ENCODE results near the gene MS4A12. TPM values are rescaled to one million over a fixed set of nuclear protein-coding genes. Genes with fewer than 3 reads are reported as not detected.
A peak's percentile ranks its signal among the peaks of the same experiment; 100 is the strongest.

The MS4A12 gene
- total and polyA plus RNA-seq, 9 of the 15 experiments (the other 6 are each of a cell fraction or from before 2014, with no cell fraction given) = not detected

GRCh38 chr11:60544077-60544476 lies 51.5 kb downstream of the MS4A12 start:
- Histone ChIP-seq H3K27me3 (ENCODE audit: control insufficient read depth in 2 of 2, insufficient read depth in 2 of 2, low read length in 2 of 2) (no peaks in the 10 kb centered on the region), H3K4me2 (ENCODE audit: insufficient read depth, low read length) (no peak overlapping the region), H2AFZ (ENCODE audit: low read depth, low read length) (no peak overlapping the region), H3K4me3 (no peak overlapping the region), H3K36me3 (ENCODE audit: control insufficient read depth, insufficient read depth, low read length) (no peaks in the 10 kb centered on the region), H3K79me2 (ENCODE audit: control insufficient read depth, insufficient read depth, low read length) (no peaks in the 10 kb centered on the region), H3K4me1 (replicated peaks in 1 of 2; ENCODE audit: control insufficient read depth in 2 of 2, insufficient read depth in 2 of 2, low read length in 2 of 2) (no peaks in the 10 kb centered on the region), H4K20me1 (replicated peaks; ENCODE audit: control insufficient read depth, insufficient read depth, low read length) (no peaks in the 10 kb centered on the region), H3K9me3 (replicated peaks; ENCODE audit: control insufficient read depth, insufficient read depth, low read depth, low read length) (no peaks in the 10 kb centered on the region), H3K9me1 (ENCODE audit: control insufficient read depth, insufficient read depth, low read length) (no peaks in the 10 kb centered on the region), H3K9ac (ENCODE audit: insufficient read depth in 1 of 2, low read depth in 2 of 2, low read length in 2 of 2) (no peak overlapping the region), H3K27ac (ENCODE audit: extremely low read depth, low read depth, low read length) (no peak overlapping the region)
- DNase-seq (ENCODE audit: extremely low read depth in 1 of 4, low spot score in 3 of 4) (no peak), ATAC-seq (no peak), FAIRE-seq (no peak)
- TF ChIP-seq HINFP (tag; conservative IDR thresholded peaks at IDR 0.05; ENCODE audit: low read depth) (no peak), ATF3 (IDR thresholded peaks at IDR 0.05) (peak; percentile 52), ATF3 (CRISPR knock-in tag; conservative IDR thresholded peaks at IDR 0.05) (no peak)
- POLR2A ChIA-PET = no interaction called here
- intact Hi-C loops (cut with micrococcal nuclease) = no loop called here
- in situ Hi-C loops (cut with MboI) = no loop called here
- no TSS peak for BruUV-seq (replicated peaks)
- CTCF ChIA-PET (ENCODE audit: low intra/inter-chr PET ratio) = no interaction called here
- WGBS (ENCODE audit: insufficient coverage, low coverage, missing lambda C conversion rate) = 0% methylated on average over 5 of the region's 5 CpGs

Other genes starting within 250 kb of the MS4A12 start
Only the 7 nearest of the 10 such genes appear.
- gene MS4A6E, start 165.5 kb upstream of the MS4A12 start, total RNA-seq (2014; rRNA removed) = not detected in 2 replicates
- gene MS4A6E, start 165.5 kb upstream of the MS4A12 start, total RNA-seq (2014; rRNA removed; fragmentation: Illumina TruSeq; extraction: Trizol) = not detected in 2 replicates
- not detected in 2 replicates for gene MS4A6E, start 165.5 kb upstream of the MS4A12 start, total RNA-seq (2015; rRNA removed; fragmentation: Illumina TruSeq; extraction: Trizol)
- gene MS4A6E, start 165.5 kb upstream of the MS4A12 start, total RNA-seq (2021) = not detected in 2 replicates
- gene MS4A6E, start 165.5 kb upstream of the MS4A12 start, polyA plus RNA-seq (2011; rRNA removed) = 0.46 TPM in 1 of 2 replicates, not detected in the other
- not detected in 2 replicates for gene MS4A6E, start 165.5 kb upstream of the MS4A12 start, polyA plus RNA-seq (2014; fragmentation: Illumina TruSeq; extraction: Trizol)
- gene MS4A6E, start 165.5 kb upstream of the MS4A12 start, polyA plus RNA-seq (2014; fragmentation: Nextera tagmentation; extraction: Ambion mirVana) = under 1 TPM; 0.13 to 0.15 TPM
- not detected in 2 replicates for gene MS4A6E, start 165.5 kb upstream of the MS4A12 start, polyA plus RNA-seq (2014; rRNA removed)
- gene MS4A7, start 114.2 kb upstream of the MS4A12 start, total RNA-seq (2014; rRNA removed) = not detected in 2 replicates
- not detected in 2 replicates for gene MS4A7, start 114.2 kb upstream of the MS4A12 start, total RNA-seq (2014; rRNA removed; fragmentation: Illumina TruSeq; extraction: Trizol)
- not detected in 2 replicates for gene MS4A7, start 114.2 kb upstream of the MS4A12 start, total RNA-seq (2015; rRNA removed; fragmentation: Illumina TruSeq; extraction: Trizol)
- gene MS4A7, start 114.2 kb upstream of the MS4A12 start, total RNA-seq (2021) = 0.20 TPM in 1 of 2 replicates, not detected in the other
- not detected in 2 replicates for gene MS4A7, start 114.2 kb upstream of the MS4A12 start, polyA plus RNA-seq (2011; rRNA removed)
- gene MS4A7, start 114.2 kb upstream of the MS4A12 start, polyA plus RNA-seq (2014; fragmentation: Illumina TruSeq; extraction: Trizol) = not detected in 2 replicates
- not detected for gene MS4A7, start 114.2 kb upstream of the MS4A12 start, polyA plus RNA-seq (2014; fragmentation: Nextera tagmentation; extraction: Ambion mirVana)
- not detected in 2 replicates for gene MS4A7, start 114.2 kb upstream of the MS4A12 start, polyA plus RNA-seq (2014; rRNA removed)
- not detected in 2 replicates for gene MS4A14, start 96.3 kb upstream of the MS4A12 start, total RNA-seq (2014; rRNA removed)
- not detected in 2 replicates for gene MS4A14, start 96.3 kb upstream of the MS4A12 start, total RNA-seq (2014; rRNA removed; fragmentation: Illumina TruSeq; extraction: Trizol)
- gene MS4A14, start 96.3 kb upstream of the MS4A12 start, total RNA-seq (2015; rRNA removed; fragmentation: Illumina TruSeq; extraction: Trizol) = not detected in 2 replicates
- not detected in 2 replicates for gene MS4A14, start 96.3 kb upstream of the MS4A12 start, total RNA-seq (2021)
- not detected in 2 replicates for gene MS4A14, start 96.3 kb upstream of the MS4A12 start, polyA plus RNA-seq (2011; rRNA removed)
- not detected in 2 replicates for gene MS4A14, start 96.3 kb upstream of the MS4A12 start, polyA plus RNA-seq (2014; fragmentation: Illumina TruSeq; extraction: Trizol)
- not detected for gene MS4A14, start 96.3 kb upstream of the MS4A12 start, polyA plus RNA-seq (2014; fragmentation: Nextera tagmentation; extraction: Ambion mirVana)
- gene MS4A14, start 96.3 kb upstream of the MS4A12 start, polyA plus RNA-seq (2014; rRNA removed) = not detected in 2 replicates
- not detected in 2 replicates for gene MS4A5, start 63.2 kb upstream of the MS4A12 start, total RNA-seq (2014; rRNA removed)
- gene MS4A5, start 63.2 kb upstream of the MS4A12 start, total RNA-seq (2014; rRNA removed; fragmentation: Illumina TruSeq; extraction: Trizol) = not detected in 2 replicates
- not detected in 2 replicates for gene MS4A5, start 63.2 kb upstream of the MS4A12 start, total RNA-seq (2015; rRNA removed; fragmentation: Illumina TruSeq; extraction: Trizol)
- not detected in 2 replicates for gene MS4A5, start 63.2 kb upstream of the MS4A12 start, total RNA-seq (2021)
- not detected in 2 replicates for gene MS4A5, start 63.2 kb upstream of the MS4A12 start, polyA plus RNA-seq (2011; rRNA removed)
- not detected in 2 replicates for gene MS4A5, start 63.2 kb upstream of the MS4A12 start, polyA plus RNA-seq (2014; fragmentation: Illumina TruSeq; extraction: Trizol)
- not detected for gene MS4A5, start 63.2 kb upstream of the MS4A12 start, polyA plus RNA-seq (2014; fragmentation: Nextera tagmentation; extraction: Ambion mirVana)
- not detected in 2 replicates for gene MS4A5, start 63.2 kb upstream of the MS4A12 start, polyA plus RNA-seq (2014; rRNA removed)
- gene MS4A1, start 36.9 kb upstream of the MS4A12 start, total RNA-seq (2014; rRNA removed) = not detected in 2 replicates
- not detected in 2 replicates for gene MS4A1, start 36.9 kb upstream of the MS4A12 start, total RNA-seq (2014; rRNA removed; fragmentation: Illumina TruSeq; extraction: Trizol)
- gene MS4A1, start 36.9 kb upstream of the MS4A12 start, total RNA-seq (2015; rRNA removed; fragmentation: Illumina TruSeq; extraction: Trizol) = not detected in 2 replicates
- gene MS4A1, start 36.9 kb upstream of the MS4A12 start, total RNA-seq (2021) = 0.24 and 0.25 TPM in 2 replicates
- not detected in 2 replicates for gene MS4A1, start 36.9 kb upstream of the MS4A12 start, polyA plus RNA-seq (2011; rRNA removed)
- gene MS4A1, start 36.9 kb upstream of the MS4A12 start, polyA plus RNA-seq (2014; fragmentation: Illumina TruSeq; extraction: Trizol) = 0.28 TPM in 1 of 2 replicates, not detected in the other
- under 1 TPM; 0.03 TPM for gene MS4A1, start 36.9 kb upstream of the MS4A12 start, polyA plus RNA-seq (2014; fragmentation: Nextera tagmentation; extraction: Ambion mirVana)
- 0.01 and 0.03 TPM in 2 replicates for gene MS4A1, start 36.9 kb upstream of the MS4A12 start, polyA plus RNA-seq (2014; rRNA removed)
- not detected in 2 replicates for gene MS4A13, start 22.6 kb downstream of the MS4A12 start, total RNA-seq (2014; rRNA removed)
- 0.51 TPM in 1 of 2 replicates, not detected in the other for gene MS4A13, start 22.6 kb downstream of the MS4A12 start, total RNA-seq (2014; rRNA removed; fragmentation: Illumina TruSeq; extraction: Trizol)
- 0.23 TPM in 1 of 2 replicates, not detected in the other for gene MS4A13, start 22.6 kb downstream of the MS4A12 start, total RNA-seq (2015; rRNA removed; fragmentation: Illumina TruSeq; extraction: Trizol)
- gene MS4A13, start 22.6 kb downstream of the MS4A12 start, total RNA-seq (2021) = 0.40 TPM in 1 of 2 replicates, not detected in the other
- gene MS4A13, start 22.6 kb downstream of the MS4A12 start, polyA plus RNA-seq (2011; rRNA removed) = 0.09 and 0.36 TPM in 2 replicates
- gene MS4A13, start 22.6 kb downstream of the MS4A12 start, polyA plus RNA-seq (2014; fragmentation: Illumina TruSeq; extraction: Trizol) = not detected in 2 replicates
- under 1 TPM; 0.15 to 0.43 TPM for gene MS4A13, start 22.6 kb downstream of the MS4A12 start, polyA plus RNA-seq (2014; fragmentation: Nextera tagmentation; extraction: Ambion mirVana)
- not detected in 2 replicates for gene MS4A13, start 22.6 kb downstream of the MS4A12 start, polyA plus RNA-seq (2014; rRNA removed)
- not detected in 2 replicates for gene MS4A8, start 206.8 kb downstream of the MS4A12 start, total RNA-seq (2014; rRNA removed)
- gene MS4A8, start 206.8 kb downstream of the MS4A12 start, total RNA-seq (2014; rRNA removed; fragmentation: Illumina TruSeq; extraction: Trizol) = not detected in 2 replicates
- gene MS4A8, start 206.8 kb downstream of the MS4A12 start, total RNA-seq (2015; rRNA removed; fragmentation: Illumina TruSeq; extraction: Trizol) = not detected in 2 replicates
- gene MS4A8, start 206.8 kb downstream of the MS4A12 start, total RNA-seq (2021) = not detected in 2 replicates
- gene MS4A8, start 206.8 kb downstream of the MS4A12 start, polyA plus RNA-seq (2011; rRNA removed) = not detected in 2 replicates
- gene MS4A8, start 206.8 kb downstream of the MS4A12 start, polyA plus RNA-seq (2014; fragmentation: Illumina TruSeq; extraction: Trizol) = not detected in 2 replicates
- not detected for gene MS4A8, start 206.8 kb downstream of the MS4A12 start, polyA plus RNA-seq (2014; fragmentation: Nextera tagmentation; extraction: Ambion mirVana)
- gene MS4A8, start 206.8 kb downstream of the MS4A12 start, polyA plus RNA-seq (2014; rRNA removed) = not detected in 2 replicates

Measured in K562 (cell line).